ENCODE results near the gene VAV3.
"Not testable (repeated sequence)": the region's sequence is repeated elsewhere in the genome, so short reads cannot be mapped to it uniquely, and the experiment has no call there.

VAV3 gene

DNA sequence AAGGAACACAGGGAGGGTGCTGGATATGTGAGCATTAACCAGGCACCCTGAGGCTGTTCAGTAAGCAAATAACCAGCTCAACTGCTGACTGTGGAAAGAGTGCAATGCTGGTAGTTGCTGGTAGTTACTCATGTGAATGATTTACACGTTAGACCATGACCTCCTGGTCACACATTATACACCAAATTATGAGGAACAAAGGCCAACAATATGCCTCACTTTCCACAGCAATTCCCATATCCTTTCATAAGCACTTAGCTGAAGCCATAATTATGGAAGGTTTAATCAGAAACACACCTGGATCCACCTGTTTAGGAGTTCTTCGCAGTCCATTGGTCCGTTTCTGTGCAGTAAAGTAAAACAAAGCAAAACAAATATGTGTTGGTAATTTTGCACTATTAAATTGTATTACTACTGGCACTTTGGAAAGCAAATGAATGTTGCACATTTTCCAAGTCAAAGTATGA lies 281.8 kb downstream of the VAV3 start:
- DNase-seq (ENCODE audit: low spot score) = no peak

DNA sequence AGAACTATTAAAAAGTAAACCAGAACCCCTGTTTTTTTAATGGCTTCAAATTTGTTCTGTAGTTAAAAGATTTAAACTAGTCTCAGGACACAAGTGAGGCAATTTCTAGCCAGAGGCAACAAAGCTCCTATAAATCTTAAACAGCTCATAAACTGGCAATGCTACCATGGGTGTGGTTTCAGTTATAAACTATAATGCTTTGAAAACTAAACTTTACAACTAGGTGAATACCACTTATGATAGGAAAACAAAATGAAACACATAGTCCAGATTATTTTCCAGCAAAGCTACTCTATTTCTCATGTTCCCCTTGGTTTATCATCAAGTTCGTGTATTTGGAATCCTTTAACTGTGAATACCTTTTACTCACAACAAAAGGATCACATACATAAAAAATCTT lies 282.5 kb downstream of the VAV3 start:
- no peak for DNase-seq (ENCODE audit: low spot score)

DNA sequence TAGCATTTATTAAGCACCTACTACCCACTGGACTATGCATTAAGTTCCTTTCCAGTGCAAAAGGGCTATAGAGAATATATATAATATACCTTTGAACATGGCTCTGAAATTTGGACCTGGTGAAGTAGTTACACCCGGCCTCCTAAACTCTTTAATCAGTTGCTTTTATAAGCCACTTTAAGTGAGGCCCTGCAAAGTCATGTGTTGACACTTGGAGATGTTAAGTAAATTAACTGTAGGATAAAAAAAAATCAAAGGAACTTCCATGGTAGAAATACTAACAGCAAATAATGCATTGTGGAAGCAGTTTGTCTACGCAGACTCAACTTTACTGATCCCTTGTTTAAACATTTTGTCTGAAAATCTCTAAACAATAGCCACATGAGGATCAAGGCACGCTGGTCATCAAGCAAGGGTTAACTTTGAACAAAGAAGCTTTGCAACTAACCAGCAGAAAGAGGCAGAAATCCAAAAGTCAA lies 283.9 kb downstream of the VAV3 start:
- DNase-seq (ENCODE audit: low spot score) = no peak

DNA sequence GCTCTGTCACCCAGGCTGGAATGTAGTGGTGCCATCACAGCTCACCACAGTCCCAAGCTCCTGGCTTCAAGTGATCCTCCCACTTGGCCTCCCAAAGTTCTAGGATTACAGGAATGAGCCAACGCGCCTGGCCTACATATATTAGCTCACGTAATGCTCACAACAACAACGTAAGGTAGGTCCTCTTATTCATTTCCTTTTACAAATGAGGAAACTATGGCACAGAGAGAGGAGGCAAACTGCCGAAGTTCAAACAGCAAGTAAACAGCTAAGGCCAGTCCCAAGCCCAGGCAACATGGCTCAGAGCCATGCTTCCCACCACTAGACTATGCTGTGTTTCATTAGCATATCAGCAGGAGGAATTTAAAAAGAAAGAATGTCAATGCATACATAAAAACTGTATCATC lies 284.4 kb downstream of the VAV3 start:
- DNase-seq (ENCODE audit: low spot score) = no peak

DNA sequence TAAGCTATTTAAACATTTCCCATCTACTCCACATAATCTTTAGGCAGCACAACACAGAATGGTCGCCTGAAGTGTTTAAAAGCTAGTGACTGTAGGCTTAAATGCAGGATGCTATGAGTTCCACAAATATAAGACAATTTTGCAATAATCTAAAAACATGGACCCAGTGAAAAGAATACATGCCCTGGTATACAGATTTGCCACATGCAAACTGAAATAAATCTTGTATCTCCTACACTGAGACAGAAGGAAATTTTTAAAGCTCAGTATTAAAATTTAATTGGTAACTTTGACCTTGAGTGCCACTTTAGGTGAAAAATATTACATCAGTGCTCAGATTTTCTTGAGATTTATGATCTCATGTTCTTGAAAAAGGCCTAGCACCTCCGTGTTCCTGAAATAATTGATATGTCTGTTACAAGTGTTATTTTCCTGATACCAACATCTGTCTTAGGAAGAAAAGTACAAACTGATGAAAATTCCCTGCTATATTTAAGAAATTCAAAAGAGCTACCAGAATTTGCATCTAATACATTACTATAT lies 285.5 kb downstream of the VAV3 start:
- no peak for DNase-seq (ENCODE audit: low spot score)

DNA sequence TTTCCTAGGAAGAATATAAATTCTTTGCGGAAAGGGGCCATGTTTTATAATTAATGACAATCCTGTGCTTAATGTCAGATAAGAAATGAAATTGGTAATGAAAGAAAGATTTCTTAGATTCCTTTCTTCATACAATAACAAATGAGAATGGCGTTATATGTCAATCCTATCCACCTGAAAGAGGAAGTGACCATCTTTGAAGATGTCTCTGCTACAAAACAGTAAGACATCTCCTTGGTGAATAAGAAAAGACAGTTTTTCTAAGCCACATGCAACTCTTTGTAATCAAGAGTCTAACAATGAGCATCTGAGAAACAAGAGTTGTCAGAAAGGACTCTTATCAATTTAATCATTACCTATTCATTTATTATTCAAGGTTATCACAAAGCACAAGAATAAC lies 286.0 kb downstream of the VAV3 start:
- DNase-seq (ENCODE audit: low spot score) = no peak

DNA sequence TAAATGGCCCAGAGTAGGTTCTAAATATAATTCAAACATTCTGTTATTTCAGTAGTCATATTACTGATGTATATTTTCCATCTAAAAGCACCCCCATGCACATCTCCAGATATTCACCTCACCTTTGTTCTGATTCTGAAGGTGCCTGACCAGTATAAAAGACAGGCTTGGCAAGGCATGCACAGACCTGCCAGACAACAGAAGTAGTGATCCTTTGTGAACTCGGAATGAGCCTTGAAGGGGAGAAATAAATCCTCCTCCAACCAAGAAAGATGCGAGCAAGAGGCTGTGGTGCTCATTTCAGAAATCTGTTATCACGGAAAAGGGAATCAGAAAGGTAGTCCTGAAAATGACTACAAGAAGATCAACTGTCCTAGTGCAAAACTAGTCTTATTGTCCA lies 287.3 kb downstream of the VAV3 start:
- no peak for DNase-seq (ENCODE audit: low spot score)

DNA sequence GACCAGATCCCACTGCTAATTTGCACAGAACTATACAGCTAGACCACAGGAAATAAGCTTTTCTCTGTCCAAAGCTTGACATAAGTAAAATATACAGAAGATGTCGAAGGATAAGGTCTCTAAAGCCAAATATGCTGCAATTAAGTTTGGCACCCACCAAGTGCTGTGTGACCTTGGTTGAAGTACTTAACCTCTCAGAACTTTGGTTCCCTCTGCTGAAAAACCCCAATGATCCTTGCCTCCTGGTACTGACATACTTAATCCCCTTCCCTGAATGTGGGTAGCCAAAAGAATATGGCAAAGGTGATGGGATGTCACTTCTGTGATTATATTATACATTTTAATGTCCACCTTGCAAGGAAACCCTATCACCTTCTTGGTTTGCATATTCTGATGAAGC lies 290.5 kb downstream of the VAV3 start:
- no peak for DNase-seq (ENCODE audit: low spot score)

DNA sequence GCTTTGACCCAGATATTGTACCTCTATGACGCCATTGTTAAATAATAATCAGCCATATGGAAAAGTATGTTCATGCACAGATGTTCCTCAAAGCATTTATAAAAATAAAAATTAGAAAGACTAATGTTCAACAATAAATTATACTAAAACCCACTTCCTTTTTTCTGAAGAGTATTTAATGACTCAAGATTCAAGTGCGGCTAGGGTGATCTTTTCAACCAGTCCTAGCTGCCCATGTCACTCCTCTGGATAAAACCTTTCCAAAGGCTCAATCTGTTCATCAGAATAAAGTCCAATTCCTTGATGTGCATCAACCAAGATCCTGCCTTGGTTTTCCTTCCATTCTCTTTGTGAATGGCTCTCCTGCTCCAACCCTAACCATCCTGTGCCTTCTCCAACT lies 292.0 kb downstream of the VAV3 start:
- no peak for DNase-seq (ENCODE audit: low spot score)

DNA sequence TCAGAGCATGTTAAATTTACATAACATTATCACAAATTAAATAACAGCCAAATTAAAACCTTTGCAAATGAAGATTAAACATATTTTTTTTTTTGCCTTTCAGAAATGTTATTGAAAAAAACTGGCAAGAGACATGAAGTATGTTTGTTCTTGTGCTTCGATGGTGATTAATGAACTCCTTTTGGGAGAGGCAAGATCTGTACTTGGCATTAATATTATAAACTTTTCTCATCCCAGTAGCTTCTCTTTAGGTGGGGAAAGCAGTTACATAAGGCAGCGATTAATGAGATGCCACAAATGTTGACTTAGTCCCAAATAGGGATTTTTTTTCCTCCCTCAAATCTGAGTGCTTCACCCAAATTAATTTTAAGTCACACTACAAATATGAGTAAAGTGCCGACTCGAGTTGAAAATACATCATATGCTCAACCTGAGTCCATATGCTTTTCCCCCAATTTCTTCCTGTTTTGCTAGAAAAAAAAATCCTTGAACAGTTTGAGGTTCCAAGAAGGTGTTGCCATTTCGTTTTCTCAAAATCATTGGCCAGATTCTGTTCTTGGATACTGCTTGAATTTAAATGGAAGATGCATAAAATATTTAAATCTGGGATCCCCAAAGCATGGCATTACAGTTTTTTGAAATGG lies 294.5 kb downstream of the VAV3 start:
- DNase-seq (ENCODE audit: low spot score) = no peak

DNA sequence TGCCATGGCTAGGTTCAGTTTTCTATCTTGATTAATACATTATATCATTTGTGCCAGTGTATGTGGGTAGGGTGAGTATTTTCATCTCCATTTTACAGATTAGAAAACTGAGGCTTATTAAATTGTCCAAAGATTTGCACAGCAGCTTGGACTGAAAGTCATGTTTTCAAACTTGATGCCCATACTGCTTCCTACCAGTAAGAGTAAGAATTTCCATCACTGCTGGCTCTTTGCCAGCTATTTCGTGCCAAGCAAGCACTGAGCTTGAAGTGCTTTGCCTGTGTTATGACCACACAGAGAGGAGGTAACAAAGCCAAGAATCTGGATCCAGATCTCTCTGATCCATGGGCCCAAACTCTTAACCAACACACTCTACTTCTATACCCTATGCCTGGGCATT lies 295.0 kb downstream of the VAV3 start:
- no peak for DNase-seq (ENCODE audit: low spot score)

DNA sequence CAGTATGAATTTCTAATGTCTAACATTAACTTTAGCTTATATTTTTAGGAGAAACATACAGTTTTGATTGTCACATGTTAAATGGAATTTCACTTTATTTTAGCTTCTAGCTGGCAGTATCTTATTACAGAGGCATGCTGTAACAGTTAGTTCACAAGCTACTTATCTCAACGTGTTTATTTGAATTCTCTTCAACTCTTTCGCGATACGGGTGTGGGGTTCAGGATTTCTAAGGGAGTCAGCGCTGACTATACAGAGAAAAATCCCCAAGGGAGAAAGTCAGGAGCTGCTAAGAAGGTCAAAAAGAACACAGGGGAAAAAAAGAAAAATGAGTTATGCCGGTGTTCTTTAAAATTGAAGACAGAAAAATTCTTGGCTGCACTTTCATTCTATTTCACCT lies 296.2 kb downstream of the VAV3 start:
- DNase-seq (ENCODE audit: low spot score) = no peak

DNA sequence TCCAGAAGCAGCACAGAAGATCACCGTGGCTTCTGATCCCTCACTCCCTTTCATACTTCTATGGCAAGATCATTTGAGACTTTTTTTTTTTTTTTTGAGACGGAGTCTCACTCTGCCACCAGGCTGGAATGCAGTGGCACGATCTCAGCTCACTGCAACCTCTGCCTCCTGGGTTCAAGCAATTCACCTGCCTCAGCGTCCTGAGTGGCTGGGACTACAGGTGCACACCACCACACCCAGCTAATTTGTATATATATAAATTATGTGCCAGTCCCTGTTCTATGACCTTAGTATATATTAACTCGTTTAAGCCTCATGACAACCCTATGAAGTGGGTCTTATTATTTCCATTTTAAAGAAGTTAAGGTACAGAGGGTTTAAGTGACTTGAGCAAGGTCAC lies 298.5 kb downstream of the VAV3 start:
- DNase-seq (ENCODE audit: low spot score) = no peak

DNA sequence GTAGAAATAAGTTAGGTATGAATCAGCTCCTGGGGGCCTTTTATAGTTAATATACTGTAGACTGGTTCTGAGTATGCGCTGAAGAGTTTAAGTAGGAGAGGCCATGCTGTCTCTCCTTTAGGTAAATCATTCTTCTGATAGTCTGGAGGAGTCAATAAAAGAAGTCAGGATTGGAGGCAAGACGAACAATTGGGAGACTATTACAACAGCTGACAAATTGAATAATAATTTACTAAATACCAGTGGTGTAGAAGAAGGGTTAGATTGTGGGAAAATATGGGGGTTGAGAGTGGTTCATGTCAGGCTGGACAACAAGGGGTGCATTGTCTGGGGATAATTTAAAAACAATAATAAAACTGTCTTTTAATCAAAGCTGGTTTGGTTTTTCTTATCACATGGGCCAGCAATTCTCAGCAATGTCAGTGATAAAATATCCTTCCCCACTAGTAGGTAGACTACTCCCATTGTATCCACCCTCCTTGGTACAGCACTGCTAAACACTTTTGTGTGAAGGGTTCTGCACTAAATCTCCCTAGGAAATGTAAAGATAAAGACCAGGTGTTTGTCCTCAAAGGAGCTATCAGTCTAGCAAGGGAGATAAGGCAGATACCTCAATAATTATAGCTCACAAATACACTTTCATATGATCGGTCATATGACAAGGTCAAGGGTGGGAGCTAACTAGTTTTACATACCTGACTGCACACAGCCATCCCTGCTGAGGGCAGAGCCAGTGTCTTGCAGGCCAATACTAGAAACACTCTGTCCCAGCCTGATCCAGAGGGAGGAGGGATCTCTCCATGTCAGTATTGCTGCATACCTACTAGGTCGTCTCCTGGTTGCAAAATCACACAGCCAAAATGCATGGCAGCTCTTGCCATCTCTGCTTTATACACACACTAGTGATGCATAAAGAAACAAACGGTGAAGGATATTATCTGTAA lies 299.7 kb downstream of the VAV3 start:
- DNase-seq (ENCODE audit: low spot score) = no peak

DNA sequence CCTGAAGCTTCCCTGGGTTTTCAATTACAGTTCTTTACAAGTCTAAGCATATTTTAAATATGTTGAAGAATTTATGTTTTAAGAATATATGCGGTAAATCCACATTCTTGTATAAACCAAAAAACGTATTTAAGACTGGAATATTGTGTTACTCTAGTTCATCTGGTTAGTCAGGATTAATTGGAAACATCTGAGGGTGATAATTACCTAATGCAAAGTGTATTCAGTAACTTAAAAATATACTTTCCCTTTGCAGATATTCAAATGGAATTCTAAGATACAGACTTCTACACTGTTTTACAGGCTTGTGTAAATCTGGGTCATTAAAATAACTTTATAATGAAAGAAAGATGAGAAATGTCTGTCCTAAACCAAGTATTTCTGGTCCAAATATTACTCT lies 302.0 kb downstream of the VAV3 start:
- DNase-seq (ENCODE audit: low spot score) = no peak

DNA sequence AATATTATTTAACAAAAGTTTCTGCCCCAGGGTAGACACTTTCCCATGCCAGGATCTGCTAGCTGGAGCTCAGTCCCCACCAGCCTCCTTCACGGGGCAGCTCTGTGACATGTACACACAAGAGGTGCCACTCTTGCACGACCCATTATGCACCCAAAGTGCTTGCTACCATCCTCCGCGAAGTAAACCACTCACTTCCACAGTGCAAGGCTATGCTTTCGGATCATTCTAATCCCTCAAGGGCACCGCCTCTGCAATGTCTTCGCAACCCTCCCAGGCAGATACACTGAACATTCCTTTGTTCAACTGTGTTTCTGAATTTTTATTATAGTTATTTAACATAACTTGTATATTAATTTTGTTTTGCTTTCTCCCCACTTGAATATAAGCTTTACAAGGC lies 303.8 kb downstream of the VAV3 start:
- no peak for DNase-seq (ENCODE audit: low spot score)

DNA sequence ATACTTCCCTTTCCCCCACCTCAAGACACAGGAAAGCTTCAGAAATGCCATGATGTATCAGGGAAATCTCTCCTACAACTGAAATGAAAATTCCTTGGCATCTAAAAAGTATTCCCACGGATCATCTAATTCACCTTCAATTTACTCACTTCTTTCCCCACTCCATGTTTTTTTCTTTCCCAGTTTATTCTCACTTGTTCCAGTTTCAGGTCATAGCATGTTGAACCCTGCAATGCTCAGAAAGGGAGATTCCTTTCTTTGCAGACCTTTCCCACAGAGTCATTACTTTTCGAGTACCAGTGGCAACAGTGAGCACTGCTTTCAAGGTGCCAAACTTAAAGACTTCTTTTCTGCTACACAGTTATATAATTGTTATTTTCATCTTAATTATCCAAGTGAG lies 305.0 kb downstream of the VAV3 start:
- no peak for DNase-seq (ENCODE audit: low spot score)

DNA sequence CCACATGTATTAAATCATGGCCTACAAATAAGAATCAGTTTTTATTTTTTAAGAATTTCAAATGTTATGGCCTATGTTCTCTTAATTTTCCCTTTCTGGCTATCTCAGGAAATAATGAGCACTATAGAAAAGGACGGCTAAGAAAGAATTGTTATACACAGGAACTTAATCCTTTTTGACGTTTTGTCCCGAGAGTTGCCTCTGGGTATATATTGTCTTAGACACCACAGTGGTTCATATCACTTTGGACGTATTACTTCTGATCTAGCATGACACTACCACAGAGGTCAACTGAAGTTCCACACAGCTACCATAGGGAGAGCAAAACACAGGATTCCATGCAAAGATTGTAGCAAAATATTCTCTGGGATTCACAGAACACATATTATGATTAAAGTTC lies 307.6 kb downstream of the VAV3 start:
- no peak for DNase-seq (ENCODE audit: low spot score)

DNA sequence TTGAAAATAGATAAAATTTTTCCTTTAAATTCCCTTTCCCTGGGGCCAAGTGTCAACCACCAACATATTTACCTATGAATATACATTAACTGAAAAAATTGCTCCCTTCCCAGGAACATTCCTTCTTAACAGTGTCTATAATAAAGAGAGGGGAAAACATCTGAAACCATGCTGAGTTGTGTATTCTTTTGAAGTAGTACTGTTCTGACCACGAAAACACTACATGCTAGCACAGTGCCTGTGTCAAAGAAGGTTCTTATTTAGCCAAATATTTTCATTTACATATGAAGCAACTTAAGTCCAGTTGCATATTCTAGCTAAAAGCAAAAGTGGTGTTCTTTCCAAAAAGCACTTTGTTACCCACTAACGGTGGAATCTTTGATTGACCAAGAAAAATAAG lies 311.2 kb downstream of the VAV3 start:
- DNase-seq (ENCODE audit: low spot score) = no peak

DNA sequence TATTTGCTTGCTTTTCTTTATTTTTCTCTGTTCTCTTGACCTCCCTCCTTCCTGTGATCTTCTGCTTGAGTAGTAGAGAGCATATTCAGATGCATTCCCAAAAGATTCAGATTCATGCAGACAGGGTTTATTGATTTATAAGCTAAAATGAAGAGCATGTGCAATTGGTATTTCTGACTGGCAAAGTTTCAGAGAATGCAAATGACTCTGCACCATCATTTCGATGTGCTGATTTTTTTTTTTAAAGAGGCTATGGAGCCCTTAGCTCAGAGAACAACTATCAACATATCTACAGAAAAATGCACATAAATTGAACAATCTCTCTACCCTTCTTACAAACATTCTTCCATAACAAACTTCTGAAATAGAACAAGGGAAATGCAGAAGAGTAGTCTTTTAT lies 312.0 kb downstream of the VAV3 start:
- DNase-seq (ENCODE audit: low spot score) = no peak

DNA sequence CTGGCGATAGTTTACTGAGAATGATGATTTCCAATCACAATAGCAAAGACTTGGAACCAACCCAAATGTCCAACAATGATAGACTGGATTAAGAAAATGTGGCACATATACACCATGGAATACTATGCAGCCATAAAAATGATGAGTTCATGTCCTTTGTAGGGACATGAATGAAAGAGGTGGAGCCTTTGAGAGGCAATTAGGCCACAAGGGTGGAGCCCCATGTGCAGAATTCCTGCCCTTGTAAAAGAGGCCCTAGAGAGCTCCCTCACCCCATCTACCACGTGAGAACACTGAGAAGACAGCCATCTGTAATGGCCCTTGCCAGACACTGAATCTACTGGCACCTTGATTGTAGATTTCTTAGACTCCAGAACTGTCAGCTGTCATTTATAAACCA lies 314.2 kb downstream of the VAV3 start:
- not testable (repeated sequence) for DNase-seq (ENCODE audit: low spot score)

DNA sequence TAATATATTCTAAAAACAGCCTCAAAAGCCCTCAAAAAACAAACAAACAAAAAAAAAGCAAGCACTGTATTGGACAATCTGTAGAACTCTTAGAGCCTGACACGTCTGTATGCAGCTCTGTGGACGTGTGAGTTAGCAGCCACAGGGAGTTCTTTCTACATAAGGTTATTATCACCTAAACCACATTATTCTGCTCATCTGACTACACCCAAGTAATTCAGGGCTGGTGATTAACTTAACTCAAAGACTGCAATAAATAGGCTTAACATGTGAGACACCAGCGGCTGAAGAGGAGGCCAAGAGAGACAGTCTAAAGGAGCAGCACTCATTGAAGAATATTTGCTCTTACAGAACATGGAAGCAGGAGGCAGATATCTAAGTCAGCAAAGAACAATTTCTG lies 316.0 kb downstream of the VAV3 start:
- no peak for DNase-seq (ENCODE audit: low spot score)

DNA sequence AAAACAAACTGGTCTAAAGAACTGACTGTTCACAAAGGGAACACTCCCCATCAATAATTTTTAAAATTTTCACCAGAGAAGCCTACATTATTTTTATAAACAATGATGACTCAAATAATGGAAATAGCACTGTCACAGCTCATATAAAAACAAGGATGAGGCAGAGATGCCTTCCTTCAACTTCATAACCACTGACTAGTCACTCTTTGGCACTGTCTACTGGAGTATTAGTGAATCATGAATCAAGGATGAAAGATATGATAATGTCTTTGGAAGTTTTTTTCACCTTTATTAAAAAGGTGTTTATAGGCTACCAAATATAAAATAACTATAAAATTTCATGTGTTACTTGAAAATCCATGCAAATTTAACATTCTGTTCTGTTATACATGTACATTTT lies 316.9 kb downstream of the VAV3 start:
- DNase-seq (ENCODE audit: low spot score) = no peak
